Endothelial cell (in vitro differentiated cells): ENCODE measurements around the gene KCNQ2. TPM values are rescaled to one million over a fixed set of nuclear protein-coding genes. Genes with fewer than 3 reads are reported as not detected.

Source experiments
- DNase-seq: peaks from one replicate; pipeline ENCODE4 v3.0.0; 2021; ENCODE audit warnings: low spot score
- H3K27ac Mint-ChIP-seq: one replicate; pipeline ENCODE4 v1.8.0; 2021; ENCODE audit warnings: mixed read lengths, inconsistent platforms; ENCODE audit not compliant: unreplicated experiment
- H3K27me3 Mint-ChIP-seq: one replicate; pipeline ENCODE4 v1.8.0; 2021; ENCODE audit warnings: mild to moderate bottlenecking, moderate library complexity, mixed read lengths, inconsistent platforms; ENCODE audit not compliant: unreplicated experiment
- H3K36me3 Mint-ChIP-seq: one replicate; pipeline ENCODE4 v1.8.0; 2021; ENCODE audit warnings: mild to moderate bottlenecking, low read depth, mixed read lengths, inconsistent platforms; ENCODE audit not compliant: unreplicated experiment
- H3K4me1 Mint-ChIP-seq: one replicate; pipeline ENCODE4 v1.8.0; 2021; ENCODE audit warnings: mild to moderate bottlenecking, mixed read lengths, inconsistent platforms; ENCODE audit not compliant: unreplicated experiment
- H3K4me3 Mint-ChIP-seq: one replicate; pipeline ENCODE4 v1.8.0; 2021; ENCODE audit warnings: mild to moderate bottlenecking, mixed read lengths, inconsistent platforms; ENCODE audit not compliant: unreplicated experiment
- H3K9me3 Mint-ChIP-seq: one replicate; pipeline ENCODE4 v1.8.0; 2021; ENCODE audit warnings: mixed read lengths, inconsistent platforms; ENCODE audit not compliant: unreplicated experiment
- CTCF ChIP-seq: fragments of 200-600 bp; sonication (generic); IDR thresholded peaks from one replicate; pipeline ENCODE4 v1.5.0; 2021; ENCODE audit warnings: antibody characterized with exemption; ENCODE audit not compliant: unreplicated experiment
- total RNA-seq: library from RNA; stranded (reverse); fragmentation: NEBNext Ultra II Directional; extraction: Animal tissue kit (Norgen Biotek cat#: 25700); gene quantifications from one replicate; pipeline ENCODE4 v1.2.1, GENCODE V29; 2021; ENCODE audit not compliant: unreplicated experiment

Gene KCNQ2
- total RNA-seq, 1 donor from 2014 or later = 3.2 TPM

- peaks cover 18% of the 10 kb centered on the region for H3K36me3 Mint-ChIP-seq
- no peak overlapping the region for H3K4me3 Mint-ChIP-seq
- peaks cover 3% of the 10 kb centered on the region for H3K9me3 Mint-ChIP-seq
- peaks cover 8% of the 10 kb centered on the region for H3K27me3 Mint-ChIP-seq
- H3K27ac Mint-ChIP-seq = no peak overlapping the region
- no peak for DNase-seq
- TF ChIP-seq CTCF = no peak
- H3K4me1 Mint-ChIP-seq = peaks cover 2% of the 10 kb centered on the region
Measured at GRCh38 chr20:63505281-63505680, 32.8 kb upstream of the KCNQ2 start.

- Mint-ChIP-seq H3K4me3 (no peak overlapping the region), H3K4me1 (peaks cover 2% of the 10 kb centered on the region), H3K27me3 (peaks cover 8% of the 10 kb centered on the region), H3K27ac (no peak overlapping the region), H3K9me3 (peaks cover 3% of the 10 kb centered on the region), H3K36me3 (peaks cover 18% of the 10 kb centered on the region)
- TF ChIP-seq CTCF = no peak
- no peak for DNase-seq
Measured at GRCh38 chr20:63504642-63505041, 32.2 kb upstream of the KCNQ2 start.

- Mint-ChIP-seq H3K4me1 (peaks cover 2% of the 10 kb centered on the region), H3K36me3 (peaks cover 14% of the 10 kb centered on the region), H3K27ac (no peak overlapping the region), H3K27me3 (peaks cover 3% of the 10 kb centered on the region), H3K9me3 (peaks cover 3% of the 10 kb centered on the region), H3K4me3 (no peak overlapping the region)
- no peak for DNase-seq
- no peak for TF ChIP-seq CTCF
Measured at GRCh38 chr20:63503524-63503923, 31.1 kb upstream of the KCNQ2 start.

- Mint-ChIP-seq H3K9me3 (peaks cover 3% of the 10 kb centered on the region), H3K4me1 (peaks cover 2% of the 10 kb centered on the region), H3K27me3 (peaks cover 3% of the 10 kb centered on the region), H3K36me3 (peaks cover 7% of the 10 kb centered on the region), H3K4me3 (no peak overlapping the region), H3K27ac (no peak overlapping the region)
- no peak for DNase-seq
- TF ChIP-seq CTCF = no peak
Measured at GRCh38 chr20:63502671-63503172, 30.3 kb upstream of the KCNQ2 start.

- Mint-ChIP-seq H3K27me3 (peaks cover 6% of the 10 kb centered on the region), H3K9me3 (peaks cover 3% of the 10 kb centered on the region), H3K36me3 (peaks cover 6% of the 10 kb centered on the region), H3K4me1 (peaks cover 2% of the 10 kb centered on the region), H3K27ac (no peak overlapping the region), H3K4me3 (no peak overlapping the region)
- TF ChIP-seq CTCF = no peak
- no peak for DNase-seq
Measured at GRCh38 chr20:63501818-63502670, 29.6 kb upstream of the KCNQ2 start.
